GM21529 (cell line): ENCODE results near the gene NSUN3.
"Not testable (repeated sequence)": the region's sequence is repeated elsewhere in the genome, so short reads cannot be mapped to it uniquely, and the experiment has no call there.

ENCODE experiments used
- ATAC-seq: cut with Tn5 transposase; IDR thresholded peaks from one replicate; pipeline ENCODE4 v1.9.1; 2021; ENCODE audit not compliant: unreplicated experiment

The NSUN3 gene

GRCh38 chr3:94062513-94063404 lies at the start of gene NSUN3, which contains the start of gene DHFR2:
TSS of gene NSUN3 (plus strand) at chr3:94063061. CDS start at chr3:94063127, 66 bp downstream.
TSS of gene DHFR2 (minus strand) at chr3:94062916. CDS start at chr3:94061511, 1,405 bp downstream.
- peak; percentile 94 for ATAC-seq

DNA sequence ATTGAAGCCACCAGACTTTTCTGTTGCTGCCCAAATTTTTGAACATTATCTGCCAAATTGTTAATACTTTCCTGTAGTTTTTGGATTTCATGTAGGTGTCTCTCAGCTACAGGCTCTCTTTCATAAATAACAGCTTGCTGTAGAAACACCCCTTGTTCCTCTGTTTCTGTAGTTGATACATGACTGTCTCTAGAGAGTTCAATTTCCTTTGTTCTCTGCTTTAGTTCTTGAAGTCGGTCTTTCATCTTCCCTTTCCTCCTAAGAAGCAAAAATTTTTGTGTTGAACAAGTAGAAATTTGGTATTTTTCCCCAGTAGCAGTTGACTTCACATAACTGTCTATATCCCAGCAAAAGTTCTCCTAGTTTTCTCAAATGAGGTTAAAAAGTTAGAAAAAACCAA lies 47.8 kb upstream of the NSUN3 start:
- no peak for ATAC-seq

GRCh38 chr3:94019659-94020058 lies 43.2 kb upstream of the NSUN3 start:
- no peak for ATAC-seq

GRCh38 chr3:94020293-94020692 lies 42.6 kb upstream of the NSUN3 start:
- ATAC-seq = no peak

DNA sequence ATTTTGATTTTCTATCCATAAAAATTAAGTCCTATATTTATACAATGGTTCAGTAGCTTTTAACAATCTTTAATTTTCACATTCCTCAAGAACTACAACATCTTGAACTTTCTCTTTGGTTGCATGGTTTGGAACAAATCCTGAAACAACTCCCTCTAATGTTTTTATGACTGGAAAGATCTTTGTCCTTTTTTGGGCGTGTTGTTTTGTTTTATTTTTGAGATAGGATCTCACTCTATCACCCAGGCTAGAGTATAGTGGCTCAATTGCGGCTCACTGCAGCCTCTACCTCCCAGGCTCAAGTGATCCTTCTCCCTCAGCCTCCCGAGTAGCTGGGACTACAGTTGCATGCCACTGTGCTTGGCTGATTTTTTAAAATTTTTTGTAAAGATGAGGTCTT lies 38.5 kb upstream of the NSUN3 start:
- no peak for ATAC-seq

- ATAC-seq = no peak
Observed at GRCh38 chr3:94026623-94027022, 36.2 kb upstream of the NSUN3 start.

- no peak for ATAC-seq
Observed at GRCh38 chr3:94028093-94028837, 34.6 kb upstream of the NSUN3 start, which contains the start of gene STX19. TSS of gene STX19 (minus strand) at chr3:94028597. CDS start at chr3:94015269, 13,328 bp downstream.

DNA sequence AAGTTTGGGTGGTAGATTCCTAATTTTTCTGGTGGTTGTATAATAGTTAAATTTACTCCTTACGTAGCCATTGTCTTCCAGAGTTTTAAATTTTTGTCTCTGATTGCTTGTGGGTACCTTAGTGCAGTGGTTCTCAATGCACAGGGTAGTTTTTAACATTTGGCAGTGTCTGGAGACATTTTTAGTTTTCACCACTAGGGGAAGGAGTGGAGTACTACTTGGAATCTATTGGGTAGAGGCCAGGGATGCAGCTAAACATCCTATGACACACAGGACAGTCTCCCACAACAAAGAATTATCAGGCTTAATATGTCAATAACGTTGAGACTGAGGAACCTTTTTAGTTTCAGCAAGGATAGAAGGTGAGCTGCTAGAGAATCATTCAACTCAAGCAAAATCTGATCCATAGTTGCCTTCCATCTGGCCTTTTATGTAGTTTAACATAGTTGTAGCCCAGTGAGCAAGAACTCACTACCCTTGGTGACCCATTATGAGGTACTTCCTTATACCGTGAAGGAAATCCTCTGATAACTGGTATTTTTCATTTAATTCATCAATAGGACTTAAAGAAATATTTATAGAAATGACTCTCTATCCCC lies 25.9 kb upstream of the NSUN3 start:
- peak; percentile 94 for ATAC-seq

- no peak for ATAC-seq
Observed at GRCh38 chr3:94043285-94043684, 19.6 kb upstream of the NSUN3 start.

DNA sequence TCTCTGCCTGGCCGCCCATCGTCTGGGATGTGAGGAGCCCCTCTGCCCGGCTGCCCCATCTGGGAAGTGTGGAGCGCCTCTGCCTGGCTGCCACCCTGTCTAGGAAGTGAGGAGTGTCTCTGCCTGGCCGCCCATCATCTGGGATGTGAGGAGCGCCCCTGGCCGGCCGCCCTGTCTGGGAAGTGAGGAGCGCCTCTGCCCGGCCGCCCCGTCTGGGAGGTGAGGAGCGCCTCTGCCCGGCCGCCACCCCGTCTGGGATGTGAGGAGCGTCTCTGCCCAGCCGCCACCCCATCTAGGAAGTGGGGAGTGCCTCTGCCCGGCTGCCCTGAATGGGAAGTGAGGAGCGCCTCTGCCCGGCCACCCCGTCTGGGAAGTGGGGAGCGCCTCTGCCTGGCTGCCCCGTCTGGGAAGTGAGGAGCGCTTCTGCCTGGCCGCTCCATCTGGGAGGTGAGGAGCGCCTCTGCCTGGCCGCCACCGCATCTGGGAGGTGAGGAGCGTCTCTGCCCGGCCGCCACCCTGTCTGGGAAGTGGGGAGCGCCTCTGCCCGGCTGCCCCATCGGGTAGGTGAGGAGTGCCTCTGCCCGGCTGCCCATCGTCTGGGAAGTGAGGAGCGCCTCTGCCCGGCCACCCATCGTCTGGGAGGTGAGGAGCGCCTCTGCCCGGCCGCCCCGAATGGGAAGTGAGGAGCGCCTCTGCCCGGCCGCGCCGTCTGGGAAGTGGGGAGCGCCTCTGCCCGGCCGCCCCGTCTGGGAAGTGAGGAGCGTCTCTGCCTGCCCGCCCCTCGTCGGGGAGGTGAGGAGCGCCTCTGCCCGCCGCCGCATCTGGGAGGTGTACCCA lies 18.5 kb upstream of the NSUN3 start:
- not testable (repeated sequence) for ATAC-seq

GRCh38 chr3:94046533-94046932 lies 16.3 kb upstream of the NSUN3 start:
- no peak for ATAC-seq

- ATAC-seq = no peak
Observed at GRCh38 chr3:94049267-94049666, 13.6 kb upstream of the NSUN3 start.

- no peak for ATAC-seq
Observed at GRCh38 chr3:94050546-94050945, 12.3 kb upstream of the NSUN3 start.

DNA sequence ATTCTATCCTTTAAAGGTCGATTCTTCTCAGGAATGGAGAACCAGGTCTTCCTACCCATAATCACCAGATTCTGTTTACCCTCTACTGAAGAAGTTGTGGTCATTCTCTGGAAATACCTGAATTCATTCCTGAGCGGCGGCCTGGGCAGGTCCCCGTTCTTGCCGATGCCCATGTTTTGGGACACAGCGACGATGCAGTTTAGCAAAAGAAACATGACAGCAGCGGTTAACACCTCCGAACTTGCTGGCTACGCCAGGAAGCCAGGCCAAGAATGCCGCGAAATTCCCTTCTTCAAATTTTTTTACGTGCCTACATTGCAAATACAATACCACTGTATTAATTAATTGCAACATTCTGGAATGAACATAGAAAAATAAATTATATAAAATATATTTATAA lies 1.6 kb upstream of the NSUN3 start:
- no peak for ATAC-seq

GRCh38 chr3:94063496-94064119 lies 747 bp downstream of the NSUN3 start:
- no peak for ATAC-seq

DNA sequence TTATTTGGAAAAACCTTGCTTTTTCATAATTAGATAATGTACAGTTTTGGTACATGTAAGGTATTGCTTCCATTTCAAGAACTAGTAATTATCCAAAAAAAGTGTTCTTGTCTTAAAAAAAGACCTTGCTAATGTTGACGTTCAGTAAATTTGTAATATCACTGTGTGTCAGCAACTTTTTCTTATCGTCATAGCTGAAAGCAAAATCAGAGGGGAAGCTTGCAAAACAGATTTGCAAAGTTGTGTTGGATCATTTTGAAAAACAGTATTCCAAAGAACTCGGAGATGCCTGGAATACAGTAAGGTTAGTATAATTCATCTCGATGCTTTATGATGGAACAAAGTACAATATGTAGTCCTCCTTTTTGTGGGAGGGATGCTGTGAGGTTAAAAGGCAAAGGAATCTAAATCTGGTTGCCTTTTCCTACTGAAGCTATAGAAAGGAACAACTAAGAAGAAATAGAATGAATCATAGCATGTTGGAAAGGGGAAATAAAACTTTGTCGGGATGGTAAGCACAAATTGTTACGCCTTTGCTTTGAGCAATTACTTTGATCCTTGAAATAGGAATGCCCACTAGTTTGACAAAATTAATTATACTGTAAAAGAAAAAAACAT lies 1.5 kb downstream of the NSUN3 start:
- no peak for ATAC-seq

DNA sequence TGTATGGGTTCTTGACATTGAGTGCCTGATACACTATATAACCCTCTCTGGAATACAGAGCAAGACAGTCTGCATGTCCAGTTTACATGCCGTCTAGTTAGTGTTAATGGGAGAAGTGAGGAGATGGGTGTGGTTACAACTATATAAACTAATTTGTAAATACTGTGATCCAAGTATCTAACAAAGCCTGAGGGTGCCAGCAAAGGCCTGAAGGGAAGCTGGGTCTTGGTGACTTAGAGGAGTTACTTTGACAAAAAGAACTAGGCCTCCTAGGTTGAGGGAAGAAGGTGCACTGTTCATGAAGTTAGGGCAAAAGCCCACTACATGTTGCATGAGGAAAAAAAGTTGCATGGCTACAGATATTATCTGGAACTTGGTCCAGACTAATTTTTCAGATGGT lies 2.3 kb downstream of the NSUN3 start:
- ATAC-seq = no peak

GRCh38 chr3:94065819-94066480 lies 3.1 kb downstream of the NSUN3 start:
- ATAC-seq = no peak
